Vagina (tissue), 2 donors: ENCODE data around the gene DVL1. TPM values are rescaled to one million over a fixed set of nuclear protein-coding genes. Genes with fewer than 3 reads are reported as not detected.

Source experiments
- DNase-seq, 2 donors: peaks; one replicate each; pipeline ENCODE4 v3.0.0-alpha.2; 2017; ENCODE audit errors: extremely low spot score in 2 of 2
- H3K27ac ChIP-seq: fragments of 200-600 bp; sonication (generic); one replicate; pipeline ENCODE4 v1.5.1; 2019
- H3K27me3 ChIP-seq: fragments of 200-600 bp; sonication (generic); one replicate; pipeline ENCODE4 v1.5.1; 2019
- H3K36me3 ChIP-seq, 2 donors: fragments of 200-600 bp; sonication (generic); one replicate each; pipeline ENCODE4 v1.5.1; 2017 to 2019
- H3K4me1 ChIP-seq: fragments of 200-600 bp; sonication (generic); one replicate; pipeline ENCODE4 v1.5.1; 2019
- H3K4me3 ChIP-seq, 2 donors: fragments of 200-600 bp; sonication (generic); 1 replicate in 1 of 2; 2 replicates in 1 of 2; pipeline ENCODE4 v1.5.1; 2016 to 2019
- H3K9me3 ChIP-seq: fragments of 200-600 bp; sonication (generic); one replicate; pipeline ENCODE4 v1.5.1; 2019
- CTCF ChIP-seq, 3 experiments: fragments of 450-650 bp in 2 of 3; fragments of 200-600 bp in 1 of 3; sonication (generic) in 1 of 3; IDR thresholded peaks; one replicate each; pipeline ENCODE4 v1.5.1; 2017 to 2019; ENCODE audit warnings: antibody characterized with exemption in 3 of 3, mild to moderate bottlenecking in 2 of 3, moderate library complexity in 2 of 3
- POLR2A ChIP-seq, 2 donors: fragments of 450-650 bp; IDR thresholded peaks; one replicate each; pipeline ENCODE4 v1.6.1; 2017; ENCODE audit warnings: antibody characterized with exemption in 2 of 2, mild to moderate bottlenecking in 2 of 2, moderate library complexity in 2 of 2
- POLR2AphosphoS5 ChIP-seq, 2 donors: sonication (generic); formaldehyde crosslinking; IDR thresholded peaks; one replicate each; pipeline ENCODE4 v1.9.0; 2017; ENCODE audit warnings: antibody characterized with exemption in 2 of 2, mild to moderate bottlenecking in 2 of 2, low read depth in 1 of 2; ENCODE audit not compliant: insufficient read depth in 1 of 2
- intact Hi-C: fragments of 100-400 bp; cut with DNase I; formaldehyde crosslinking; loops from one replicate; pipeline ENCODE4 v1.15.1; 2023
- total RNA-seq: library from RNA; depleted of rRNA; stranded (reverse); fragments of >200 nt; gene quantifications from one replicate; pipeline ENCODE4 v1.2.3, GENCODE V29; 2016

DVL1 gene
- total RNA-seq, 1 donor from 2014 or later: 72.4 TPM

GRCh38 chr1:1336931-1337792, 12.1 kb downstream of the DVL1 start:
- Histone ChIP-seq H3K4me1 (peaks cover 19% of the 10 kb centered on the region), H3K36me3 (peaks cover 0 to 33% of the 10 kb centered on the region in 2 donors), H3K4me3 (no peak overlapping the region), H3K27ac (no peak overlapping the region), H3K9me3 (no peaks in the 10 kb centered on the region), H3K27me3 (no peaks in the 10 kb centered on the region)
- intact Hi-C loops: no loop called here
- TF ChIP-seq POLR2A (IDR thresholded peaks at IDR 0.05) (no peak), CTCF (IDR thresholded peaks at IDR 0.05) (no peak), POLR2AphosphoS5 (IDR thresholded peaks at IDR 0.05; ENCODE audit: insufficient read depth in 1 of 2, low read depth in 1 of 2) (no peak)
- no peak for DNase-seq

GRCh38 chr1:1336446-1336845, 12.8 kb downstream of the DVL1 start:
- intact Hi-C loops: no loop called here
- peaks cover 20% of the 10 kb centered on the region for H3K4me1 ChIP-seq
- no peak for DNase-seq
- no peaks in the 10 kb centered on the region for H3K27me3 ChIP-seq
- no peak for TF ChIP-seq CTCF (IDR thresholded peaks at IDR 0.05)
- no peak for TF ChIP-seq POLR2A (IDR thresholded peaks at IDR 0.05)
- no peak for TF ChIP-seq POLR2AphosphoS5 (IDR thresholded peaks at IDR 0.05; ENCODE audit: insufficient read depth in 1 of 2, low read depth in 1 of 2)
- H3K27ac ChIP-seq: no peak overlapping the region
- no peak overlapping the region for H3K4me3 ChIP-seq
- H3K36me3 ChIP-seq: peaks cover 0 to 33% of the 10 kb centered on the region in 2 donors
- no peaks in the 10 kb centered on the region for H3K9me3 ChIP-seq

GRCh38 chr1:1335792-1336248, 13.4 kb downstream of the DVL1 start:
- Histone ChIP-seq H3K36me3 (peaks cover 0 to 33% of the 10 kb centered on the region in 2 donors), H3K4me3 (no peak overlapping the region), H3K27me3 (no peaks in the 10 kb centered on the region), H3K9me3 (no peaks in the 10 kb centered on the region), H3K27ac (no peak overlapping the region), H3K4me1 (peaks cover 26% of the 10 kb centered on the region)
- TF ChIP-seq POLR2AphosphoS5 (IDR thresholded peaks at IDR 0.05; ENCODE audit: insufficient read depth in 1 of 2, low read depth in 1 of 2): no peak
- no peak for TF ChIP-seq POLR2A (IDR thresholded peaks at IDR 0.05)
- no peak for TF ChIP-seq CTCF (IDR thresholded peaks at IDR 0.05)
- intact Hi-C loops: no loop called here
- DNase-seq: no peak

- H3K27me3 ChIP-seq: no peaks in the 10 kb centered on the region
- H3K4me1 ChIP-seq: peaks cover 32% of the 10 kb centered on the region
- no peak overlapping the region for H3K27ac ChIP-seq
- TF ChIP-seq POLR2AphosphoS5 (IDR thresholded peaks at IDR 0.05; ENCODE audit: insufficient read depth in 1 of 2, low read depth in 1 of 2) (no peak), POLR2A (IDR thresholded peaks at IDR 0.05) (no peak), CTCF (IDR thresholded peaks at IDR 0.05) (no peak)
- no peak overlapping the region for H3K4me3 ChIP-seq
- H3K9me3 ChIP-seq: no peaks in the 10 kb centered on the region
- no peak for DNase-seq
- peaks cover 0 to 30% of the 10 kb centered on the region in 2 donors for H3K36me3 ChIP-seq
- intact Hi-C loops: no loop called here
These were observed 13.9 kb downstream of the DVL1 start for GRCh38 chr1:1335283-1335682.

GRCh38 chr1:1334835-1335234, 14.4 kb downstream of the DVL1 start:
- intact Hi-C loops: no loop called here
- Histone ChIP-seq H3K36me3 (peaks cover 0 to 26% of the 10 kb centered on the region in 2 donors), H3K27ac (no peak overlapping the region), H3K27me3 (no peaks in the 10 kb centered on the region), H3K4me1 (peaks cover 36% of the 10 kb centered on the region), H3K9me3 (no peaks in the 10 kb centered on the region), H3K4me3 (no peak overlapping the region)
- TF ChIP-seq POLR2AphosphoS5 (IDR thresholded peaks at IDR 0.05; ENCODE audit: insufficient read depth in 1 of 2, low read depth in 1 of 2) (no peak), CTCF (IDR thresholded peaks at IDR 0.05) (no peak), POLR2A (IDR thresholded peaks at IDR 0.05) (no peak)
- DNase-seq: no peak
